ENCODE data around the gene CITED2. TPM values are rescaled to one million over a fixed set of nuclear protein-coding genes. Genes with fewer than 3 reads are reported as not detected.

Gene CITED2
- total RNA-seq, 2 donors from 2014 or later, result 64.1 to 82.1 TPM

GRCh38 chr6:139327038-139327437, 47.4 kb downstream of the CITED2 start:
- intact Hi-C loops (cut with DNase I), result no loop called here

DNA sequence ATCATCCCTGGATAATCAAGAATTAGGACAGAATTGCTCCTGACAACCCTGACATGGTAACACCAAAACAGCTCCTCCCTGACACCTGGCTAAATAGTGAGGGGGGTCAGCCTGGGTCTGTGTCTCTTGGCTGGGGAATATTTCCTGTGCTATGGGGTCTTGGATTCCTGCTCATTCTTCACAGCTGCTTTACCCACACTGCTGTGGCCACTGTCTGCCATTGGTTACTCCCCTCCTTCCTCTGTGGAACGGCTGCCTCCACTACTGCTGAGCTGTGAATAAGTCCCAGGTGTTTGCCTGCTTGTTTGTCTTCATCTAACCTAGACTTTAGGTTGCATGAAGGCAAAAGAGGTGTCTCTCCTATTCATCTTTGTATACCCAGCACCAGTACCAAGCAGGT, 48.8 kb downstream of the CITED2 start:
- Histone ChIP-seq H3K9me3 (no peaks in the 10 kb centered on the region), H3K36me3 (replicated peaks in 1 of 2; ENCODE audit: insufficient read depth in 1 of 2, low read depth in 2 of 2) (no peaks in the 10 kb centered on the region), H3K27me3 (no peaks in the 10 kb centered on the region), H3K4me1 (no peaks in the 10 kb centered on the region), H3K4me3 (no peak overlapping the region), H3K27ac (peak overlapping the region in 1 of 4 donors; percentile 57)
- no peak for DNase-seq
- intact Hi-C loops (cut with DNase I), result no loop called here
- TF ChIP-seq POLR2A (IDR thresholded peaks at IDR 0.05), result no peak
- TF ChIP-seq, protein P1, sequence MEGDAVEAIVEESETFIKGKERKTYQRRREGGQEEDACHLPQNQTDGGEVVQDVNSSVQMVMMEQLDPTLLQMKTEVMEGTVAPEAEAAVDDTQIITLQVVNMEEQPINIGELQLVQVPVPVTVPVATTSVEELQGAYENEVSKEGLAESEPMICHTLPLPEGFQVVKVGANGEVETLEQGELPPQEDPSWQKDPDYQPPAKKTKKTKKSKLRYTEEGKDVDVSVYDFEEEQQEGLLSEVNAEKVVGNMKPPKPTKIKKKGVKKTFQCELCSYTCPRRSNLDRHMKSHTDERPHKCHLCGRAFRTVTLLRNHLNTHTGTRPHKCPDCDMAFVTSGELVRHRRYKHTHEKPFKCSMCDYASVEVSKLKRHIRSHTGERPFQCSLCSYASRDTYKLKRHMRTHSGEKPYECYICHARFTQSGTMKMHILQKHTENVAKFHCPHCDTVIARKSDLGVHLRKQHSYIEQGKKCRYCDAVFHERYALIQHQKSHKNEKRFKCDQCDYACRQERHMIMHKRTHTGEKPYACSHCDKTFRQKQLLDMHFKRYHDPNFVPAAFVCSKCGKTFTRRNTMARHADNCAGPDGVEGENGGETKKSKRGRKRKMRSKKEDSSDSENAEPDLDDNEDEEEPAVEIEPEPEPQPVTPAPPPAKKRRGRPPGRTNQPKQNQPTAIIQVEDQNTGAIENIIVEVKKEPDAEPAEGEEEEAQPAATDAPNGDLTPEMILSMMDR (IDR thresholded peaks at IDR 0.05), result no peak
- WGBS, 2 donors, result 15 to 20% methylated on average over 1 of the region's 1 CpG
- ATAC-seq, result no peak

More at GRCh38 chr6:139327038-139327437, 47.4 kb downstream of the CITED2 start:
- TF ChIP-seq, protein P1 (IDR thresholded peaks at IDR 0.05), result no peak
- TF ChIP-seq POLR2A (IDR thresholded peaks at IDR 0.05), result no peak
- Histone ChIP-seq H3K36me3 (replicated peaks in 1 of 2; ENCODE audit: insufficient read depth in 1 of 2, low read depth in 2 of 2) (no peaks in the 10 kb centered on the region), H3K9me3 (no peaks in the 10 kb centered on the region), H3K27me3 (no peaks in the 10 kb centered on the region), H3K4me1 (no peaks in the 10 kb centered on the region), H3K4me3 (no peak overlapping the region), H3K27ac (no peak overlapping the region)
- WGBS, 2 donors, result 91% methylated on average over 5 of the region's 5 CpGs
- ATAC-seq (no peak), DNase-seq (no peak)

- ATAC-seq (no peak), DNase-seq (no peak)
- no peaks in the 10 kb centered on the region for H3K27me3 ChIP-seq
- TF ChIP-seq, protein P1 (IDR thresholded peaks at IDR 0.05), result no peak
- no peak for TF ChIP-seq POLR2A (IDR thresholded peaks at IDR 0.05)
- no peaks in the 10 kb centered on the region for H3K36me3 ChIP-seq (replicated peaks in 1 of 2; ENCODE audit: insufficient read depth in 1 of 2, low read depth in 2 of 2)
- H3K4me3 ChIP-seq, result no peak overlapping the region
- H3K9me3 ChIP-seq, result no peaks in the 10 kb centered on the region
- H3K27ac ChIP-seq, result peak overlapping the region in 1 of 4 donors; percentile 57
- intact Hi-C loops (cut with DNase I), result no loop called here
- no peaks in the 10 kb centered on the region for H3K4me1 ChIP-seq
Measured at GRCh38 chr6:139325125-139325524, 49.3 kb downstream of the CITED2 start.

DNA sequence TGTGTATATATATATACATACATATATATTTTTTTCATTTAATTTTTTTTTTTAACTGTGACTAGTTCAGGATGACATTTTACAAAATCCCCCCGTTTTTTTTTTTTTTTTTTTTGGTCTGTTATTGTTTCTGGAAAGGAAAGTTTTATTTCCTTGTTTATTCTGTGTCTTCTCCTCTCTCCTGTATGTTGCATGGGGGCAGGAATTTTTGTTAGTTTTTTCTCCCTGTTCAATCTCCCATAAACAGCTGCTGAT, 50.2 kb downstream of the CITED2 start:
- H3K4me3 ChIP-seq, result no peak overlapping the region
- ATAC-seq, result no peak
- H3K27ac ChIP-seq, result peak overlapping the region in 1 of 4 donors; percentile 60
- no peak for DNase-seq
- no peaks in the 10 kb centered on the region for H3K27me3 ChIP-seq
- no peaks in the 10 kb centered on the region for H3K36me3 ChIP-seq (replicated peaks in 1 of 2; ENCODE audit: insufficient read depth in 1 of 2, low read depth in 2 of 2)
- H3K9me3 ChIP-seq, result no peaks in the 10 kb centered on the region
- no peak for TF ChIP-seq POLR2A (IDR thresholded peaks at IDR 0.05)
- TF ChIP-seq, protein P1 (IDR thresholded peaks at IDR 0.05), result no peak
- intact Hi-C loops (cut with DNase I), result no loop called here
- 16 to 21% methylated on average over 1 of the region's 1 CpG for WGBS, 2 donors
- H3K4me1 ChIP-seq, result no peaks in the 10 kb centered on the region

- peak; percentile 48 for ATAC-seq
- Histone ChIP-seq H3K27me3 (no peaks in the 10 kb centered on the region), H3K27ac (peak overlapping the region in 1 of 4 donors; percentile 60), H3K4me3 (no peak overlapping the region), H3K4me1 (no peaks in the 10 kb centered on the region), H3K36me3 (replicated peaks in 1 of 2; ENCODE audit: insufficient read depth in 1 of 2, low read depth in 2 of 2) (no peaks in the 10 kb centered on the region), H3K9me3 (no peaks in the 10 kb centered on the region)
- DNase-seq, result peak; percentile 27 to 71 (median 40)
- no peak for TF ChIP-seq POLR2A (IDR thresholded peaks at IDR 0.05)
- TF ChIP-seq, protein P1 (IDR thresholded peaks at IDR 0.05), result no peak
- 53 to 64% methylated on average over 21 of the region's 21 CpGs for WGBS, 2 donors
- intact Hi-C loops (cut with DNase I), result no loop called here
Measured at GRCh38 chr6:139323511-139324300, 50.7 kb downstream of the CITED2 start.

Measured in body of pancreas (tissue), 4 donors.